ENCODE measurements around the gene SMARCD3. TPM values are rescaled to one million over a fixed set of nuclear protein-coding genes. Genes with fewer than 3 reads are reported as not detected.

The SMARCD3 gene
- total and polyA plus RNA-seq, 2 of the 8 experiments (the other 6 are each of a cell fraction or from before 2014, with no cell fraction given) = 3.0 to 5.6 TPM

DNA sequence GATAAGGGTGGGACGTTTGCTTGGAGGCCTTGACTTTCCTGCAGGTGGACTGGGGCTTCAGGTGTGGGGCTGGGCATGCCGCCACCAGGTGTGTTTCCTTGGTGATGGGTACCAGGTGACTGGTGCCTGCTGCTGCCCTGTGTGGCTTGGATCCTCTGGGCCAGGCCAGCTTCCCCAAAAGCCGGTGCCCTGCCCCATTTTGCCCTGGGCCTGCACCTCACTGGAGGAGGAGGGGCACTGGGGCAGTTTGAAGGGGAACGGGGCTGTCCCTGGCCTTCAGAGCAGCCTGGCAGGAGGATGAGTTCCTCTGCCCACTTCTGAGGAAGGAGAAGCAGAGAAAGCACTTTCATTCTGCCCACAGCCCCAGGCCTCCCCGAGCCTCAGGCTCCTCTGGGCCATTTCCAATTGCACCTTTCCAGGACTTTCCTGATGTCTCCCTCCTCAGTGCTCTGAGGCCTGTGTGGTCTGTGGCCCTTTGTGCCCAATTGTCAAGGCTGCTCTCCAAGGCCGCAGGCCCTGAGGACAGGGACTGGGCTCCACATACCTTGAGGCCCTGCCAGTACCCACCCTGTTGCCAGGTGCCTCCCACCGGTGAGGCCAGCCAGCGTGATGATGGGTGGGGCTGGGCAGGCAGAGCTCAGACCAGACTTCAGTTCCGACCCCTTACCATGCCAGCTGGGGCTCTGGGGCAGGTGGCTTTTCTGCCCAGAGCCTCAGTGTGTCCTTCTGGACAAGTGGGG is 25.3 kb upstream of the SMARCD3 start (continued):
- TF ChIP-seq RNF2 (IDR thresholded peaks at IDR 0.05; ENCODE audit: borderline replicate concordance, low read depth, low read length, missing control alignments, poor library complexity, severe bottlenecking) = no peak
- no peak for TF ChIP-seq NANOG (IDR thresholded peaks at IDR 0.05; ENCODE audit: insufficient read depth, low read depth, low read length, poor library complexity, severe bottlenecking)

All from H1 (cell line).